Coronary artery (tissue), 2 donors: ENCODE results near the gene TAMALIN.

ENCODE experiments used
- DNase-seq: peaks from one replicate; pipeline ENCODE4 v3.0.0-alpha.2; 2017; ENCODE audit warnings: low spot score
- H3K27ac ChIP-seq, 2 donors: fragments of 200-600 bp; sonication (generic); one replicate each; pipeline ENCODE4 v1.5.1; 2016 to 2019
- H3K4me3 ChIP-seq: fragments of 200-600 bp; sonication (generic); 2 replicates; pipeline ENCODE4 v1.5.1; 2016; ENCODE audit warnings: mild to moderate bottlenecking, moderate library complexity
- TF ChIP-seq, protein P1 (sequence below): fragments of 200-600 bp; sonication (generic); IDR thresholded peaks from one replicate; pipeline ENCODE4 v1.5.1; 2019; ENCODE audit warnings: antibody characterized with exemption

Gene TAMALIN

DNA sequence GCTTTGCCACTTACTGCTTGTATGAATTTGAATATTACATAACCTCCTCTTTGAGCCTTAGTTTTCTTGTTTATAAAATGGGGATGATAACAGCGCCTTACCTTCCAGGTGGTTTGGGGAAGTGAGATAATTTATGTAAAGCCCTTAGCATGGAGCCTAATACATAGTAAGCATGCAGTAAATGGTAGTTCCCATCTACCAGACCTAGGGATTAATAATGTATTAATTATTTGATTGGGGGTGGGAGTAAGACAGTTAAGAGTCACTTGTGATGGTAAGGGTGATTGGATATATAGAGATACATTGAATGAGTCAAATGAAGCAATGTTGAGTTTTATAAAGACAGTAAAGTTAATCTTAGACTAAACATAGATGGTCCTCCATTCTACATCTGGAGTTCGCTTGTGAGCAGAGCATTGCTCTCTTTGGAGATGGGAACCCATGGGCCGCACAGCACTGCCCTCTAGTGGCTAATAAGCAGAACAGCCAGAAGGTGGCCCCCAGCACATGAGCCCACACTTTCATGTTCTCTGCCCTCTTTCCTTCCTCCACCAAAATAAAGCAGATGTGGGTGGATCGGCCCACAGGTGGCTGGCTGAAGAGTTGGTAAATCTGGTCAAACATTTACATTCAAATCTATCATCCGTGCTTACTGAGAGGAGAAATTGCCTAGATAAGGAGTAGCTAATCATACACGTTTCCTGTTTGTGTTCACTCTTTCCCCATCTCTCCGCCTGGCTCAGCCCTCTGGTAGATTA lies 26.5 kb upstream of the TAMALIN start:
- Histone ChIP-seq H3K27ac (no peak overlapping the region), H3K4me3 (no peak overlapping the region)
- TF ChIP-seq, protein P1, sequence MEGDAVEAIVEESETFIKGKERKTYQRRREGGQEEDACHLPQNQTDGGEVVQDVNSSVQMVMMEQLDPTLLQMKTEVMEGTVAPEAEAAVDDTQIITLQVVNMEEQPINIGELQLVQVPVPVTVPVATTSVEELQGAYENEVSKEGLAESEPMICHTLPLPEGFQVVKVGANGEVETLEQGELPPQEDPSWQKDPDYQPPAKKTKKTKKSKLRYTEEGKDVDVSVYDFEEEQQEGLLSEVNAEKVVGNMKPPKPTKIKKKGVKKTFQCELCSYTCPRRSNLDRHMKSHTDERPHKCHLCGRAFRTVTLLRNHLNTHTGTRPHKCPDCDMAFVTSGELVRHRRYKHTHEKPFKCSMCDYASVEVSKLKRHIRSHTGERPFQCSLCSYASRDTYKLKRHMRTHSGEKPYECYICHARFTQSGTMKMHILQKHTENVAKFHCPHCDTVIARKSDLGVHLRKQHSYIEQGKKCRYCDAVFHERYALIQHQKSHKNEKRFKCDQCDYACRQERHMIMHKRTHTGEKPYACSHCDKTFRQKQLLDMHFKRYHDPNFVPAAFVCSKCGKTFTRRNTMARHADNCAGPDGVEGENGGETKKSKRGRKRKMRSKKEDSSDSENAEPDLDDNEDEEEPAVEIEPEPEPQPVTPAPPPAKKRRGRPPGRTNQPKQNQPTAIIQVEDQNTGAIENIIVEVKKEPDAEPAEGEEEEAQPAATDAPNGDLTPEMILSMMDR = peak; percentile 98
- DNase-seq = no peak

DNA sequence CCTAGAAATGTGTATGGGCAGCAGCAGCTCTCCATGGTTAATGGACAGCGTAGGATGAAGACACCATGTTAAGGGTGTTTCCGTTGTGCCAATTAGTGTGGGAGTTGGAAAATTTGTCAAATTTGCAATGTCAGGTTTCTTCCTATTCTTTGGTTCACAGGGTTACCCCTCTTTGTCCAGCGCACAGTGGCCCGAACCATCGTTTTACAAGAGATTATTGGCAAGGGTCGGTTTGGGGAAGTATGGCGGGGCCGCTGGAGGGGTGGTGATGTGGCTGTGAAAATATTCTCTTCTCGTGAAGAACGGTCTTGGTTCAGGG lies 26.0 kb upstream of the TAMALIN start:
- Histone ChIP-seq H3K27ac (no peak overlapping the region), H3K4me3 (no peak overlapping the region)
- TF ChIP-seq, protein P1 = no peak
- no peak for DNase-seq

DNA sequence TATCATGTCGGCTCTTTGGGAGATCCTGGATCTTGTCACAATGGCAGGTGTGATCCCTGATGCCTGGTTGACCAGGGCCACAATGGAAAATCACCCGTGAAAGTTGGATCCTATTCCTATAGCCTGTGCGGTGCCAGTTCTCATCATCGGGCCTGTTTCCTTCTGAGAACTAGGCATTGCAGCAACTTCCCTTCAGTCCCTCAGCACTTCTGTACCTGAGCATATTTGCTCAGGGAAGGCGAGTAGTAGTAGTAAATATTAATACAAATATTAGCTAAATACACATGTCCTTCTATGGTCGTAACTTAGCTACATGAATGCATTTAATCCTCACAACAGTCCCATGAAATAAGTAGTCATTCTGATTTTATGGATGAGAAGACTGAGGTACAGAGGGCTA lies 22.1 kb upstream of the TAMALIN start:
- no peak for DNase-seq
- no peak overlapping the region for H3K4me3 ChIP-seq
- H3K27ac ChIP-seq = no peak overlapping the region
- TF ChIP-seq, protein P1 = no peak

DNA sequence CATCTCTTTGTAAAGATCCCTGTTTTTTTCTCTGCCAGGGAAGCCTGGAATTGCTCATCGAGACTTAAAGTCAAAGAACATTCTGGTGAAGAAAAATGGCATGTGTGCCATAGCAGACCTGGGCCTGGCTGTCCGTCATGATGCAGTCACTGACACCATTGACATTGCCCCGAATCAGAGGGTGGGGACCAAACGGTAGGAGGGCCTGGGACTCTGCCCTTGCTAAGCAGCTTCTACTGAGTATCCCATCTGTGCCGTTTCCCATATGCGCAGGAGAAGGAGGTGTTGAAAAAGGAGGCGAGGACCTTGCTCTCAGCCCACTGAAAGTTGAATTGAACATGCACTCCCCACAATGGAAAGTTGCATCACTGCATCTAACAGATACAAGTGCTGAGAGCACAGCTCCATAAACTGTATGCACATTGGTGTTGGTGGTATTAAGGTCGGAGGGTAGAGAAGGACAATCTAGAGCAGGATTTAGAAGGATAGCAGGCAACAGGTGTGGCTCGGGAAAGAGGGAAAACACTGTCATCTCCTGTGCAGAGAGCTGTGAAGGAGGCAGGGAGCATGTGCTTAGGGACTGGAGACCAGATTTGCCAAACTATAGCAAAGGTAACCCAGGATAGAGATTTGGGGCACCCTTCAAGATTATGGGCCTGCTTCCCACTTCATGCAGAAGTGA lies 21.5 kb upstream of the TAMALIN start:
- TF ChIP-seq, protein P1 = no peak
- Histone ChIP-seq H3K4me3 (no peak overlapping the region), H3K27ac (no peak overlapping the region)
- no peak for DNase-seq

DNA sequence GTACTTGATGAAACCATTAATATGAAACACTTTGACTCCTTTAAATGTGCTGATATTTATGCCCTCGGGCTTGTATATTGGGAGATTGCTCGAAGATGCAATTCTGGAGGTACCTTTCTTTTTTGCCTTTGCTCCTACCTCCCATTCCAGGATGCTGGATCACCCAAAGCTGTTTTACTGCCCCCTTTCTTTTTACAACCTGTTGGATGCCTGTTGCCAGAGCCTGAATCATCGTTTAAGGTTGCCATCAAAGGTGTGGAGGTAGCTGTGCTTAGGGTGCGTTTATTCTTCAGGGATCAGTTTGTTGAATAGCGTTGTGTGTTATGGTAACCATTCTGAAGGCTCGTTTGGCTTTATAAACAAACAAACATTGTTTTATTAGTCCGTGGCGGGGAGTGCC lies 19.9 kb upstream of the TAMALIN start:
- DNase-seq = no peak
- Histone ChIP-seq H3K4me3 (no peak overlapping the region), H3K27ac (no peak overlapping the region)
- TF ChIP-seq, protein P1 = no peak

DNA sequence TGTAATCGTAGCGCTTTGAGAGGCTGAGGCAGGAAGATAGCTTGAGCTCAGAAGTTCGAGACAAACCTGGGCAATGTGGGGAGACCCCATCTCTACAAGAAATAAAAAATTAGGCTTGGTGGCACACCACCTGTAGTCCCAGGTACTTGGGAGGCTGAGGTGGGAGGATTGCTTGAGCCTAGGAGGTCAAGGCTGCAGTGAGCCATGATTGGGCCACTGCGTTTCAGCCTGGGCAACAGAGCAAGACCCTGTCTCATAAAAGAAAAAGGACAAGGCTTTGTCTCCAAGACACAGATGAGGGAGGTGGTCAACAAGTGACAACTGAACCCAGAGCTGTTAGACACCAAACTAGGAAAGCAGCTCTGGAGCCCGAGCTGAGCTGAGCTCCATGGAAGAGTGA lies 14.5 kb upstream of the TAMALIN start:
- no peak for DNase-seq

More for the DNA sequence above, 14.5 kb upstream of the TAMALIN start:
- TF ChIP-seq, protein P1 = no peak
- H3K27ac ChIP-seq = no peak overlapping the region
- H3K4me3 ChIP-seq = no peak overlapping the region
